Pancreas (tissue), 10 donors: Measurements from ENCODE around the gene FHOD3. TPM values are rescaled to one million over a fixed set of nuclear protein-coding genes. Genes with fewer than 3 reads are reported as not detected.

ENCODE experiments used
- ATAC-seq, 4 donors: fragments of 200-7000 bp; cut with Tn5 transposase; one replicate each; pipeline versions ENCODE4 v1.8.0 to v1.9.1; 2020; ENCODE audit warnings: mild to moderate bottlenecking in 4 of 4, moderate library complexity in 4 of 4
- DNase-seq, 6 donors: peaks; one replicate each; pipeline ENCODE4 v3.0.0-alpha.2; 2020
- FAIRE-seq: peaks from 2 replicates; lab custom pipeline; 2012; peaks lifted over from hg19 to GRCh38; lab: Jason Lieb, UNC
- H3K27ac ChIP-seq, 4 donors: fragments of 200-600 bp; sonication (generic); 1 replicate in 3 of 4; 2 replicates in 1 of 4; pipeline versions ENCODE4 v1.5.0 to v1.8.0; 2020
- H3K27me3 ChIP-seq, 4 donors: fragments of 200-600 bp; one replicate each; pipeline ENCODE4 v1.8.0; 2021
- H3K36me3 ChIP-seq, 3 donors: fragments of 200-600 bp; sonication (generic) in 1 of 3; one replicate each; pipeline versions ENCODE4 v1.5.0 to v1.8.0; 2020 to 2021
- H3K4me1 ChIP-seq, 3 donors: fragments of 200-600 bp; one replicate each; pipeline ENCODE4 v1.8.0; 2021
- H3K4me3 ChIP-seq, 4 donors: fragments of 200-600 bp; sonication (generic) in 2 of 4; one replicate each; pipeline versions ENCODE4 v1.5.0 to v1.8.0; 2020 to 2021
- H3K9me3 ChIP-seq, 4 donors: fragments of 200-600 bp; one replicate each; pipeline ENCODE4 v1.8.0; 2021
- CTCF ChIP-seq, 4 donors: fragments of 200-600 bp; sonication (generic) in 3 of 4; IDR thresholded peaks; one replicate each; pipeline versions ENCODE4 v1.5.0 to v1.8.0; 2021; ENCODE audit warnings: antibody characterized with exemption in 4 of 4
- WGBS, 2 donors: extraction: QIAGEN DNeasy Blood & Tissue Kit; methylation state at CpG; one replicate each; pipeline ENCODE4 v1.1.7; 2013; 5-methylcytosine and 5-hydroxymethylcytosine counted together
- intact Hi-C, 3 donors: fragments of 100-400 bp; cut with DNase I; formaldehyde crosslinking; loops; one replicate each; pipeline versions ENCODE4 v1.11.1 to v1.14.2; 2022
- polyA plus RNA-seq, 2 donors: library from polyadenylated mRNA; stranded (reverse); fragments of 200-250 nt; gene quantifications; one replicate each; pipeline ENCODE4 v1.2.3, GENCODE V29; 2013
- total RNA-seq, 6 donors: library from RNA; stranded (reverse); fragmentation: NEBNext Ultra II Directional in 4 of 6; extraction: Animal tissue kit (Norgen Biotek cat#: 25700) in 4 of 6; gene quantifications; one replicate each; pipeline versions ENCODE4 v1.2.1 to v1.2.4, GENCODE V29; 2021 to 2023
- donor health status: healthy with polysubstance abuse.
- donor health status: DM: no; HTN: no; CAD: no; lungs with moderate emphysema.
- donor health status: DM: no; HTN: no; CAD: no.
- donor health status: control.
- donor health status: control.
- donor health status: Bipolar disorder and iron deficiency.
- donor health status: DM: yes; HTN: yes; CAD: no.
- donor health status: DM: no; HTN: no; CAD: no.
- donor health status: DM: no; HTN: no; CAD: no.
- donor health status: DM: yes; HTN: yes; CAD: no.

FHOD3 gene
- total and polyA plus RNA-seq, 8 donors = 0.25 to 4.3 (median 1.2) TPM

GRCh38 chr18:36610258-36610657 is 312.7 kb downstream of the FHOD3 start:
- WGBS, 2 donors = 86 to 93% methylated on average over 8 of the region's 8 CpGs
- no peak overlapping the region for H3K27ac ChIP-seq
- intact Hi-C loops = no loop called here
- H3K9me3 ChIP-seq = no peaks in the 10 kb centered on the region
- H3K4me1 ChIP-seq = no peaks in the 10 kb centered on the region
- H3K4me3 ChIP-seq = no peak overlapping the region
- ATAC-seq (no peak), DNase-seq (no peak), FAIRE-seq (no peak)
- no peaks in the 10 kb centered on the region for H3K27me3 ChIP-seq
- no peak for TF ChIP-seq CTCF (IDR thresholded peaks at IDR 0.05)
- H3K36me3 ChIP-seq = no peaks in the 10 kb centered on the region

- DNase-seq (no peak), FAIRE-seq (no peak), ATAC-seq (no peak)
- Histone ChIP-seq H3K4me3 (no peak overlapping the region), H3K27ac (no peak overlapping the region), H3K36me3 (no peaks in the 10 kb centered on the region), H3K4me1 (no peaks in the 10 kb centered on the region), H3K27me3 (no peaks in the 10 kb centered on the region), H3K9me3 (no peaks in the 10 kb centered on the region)
- no peak for TF ChIP-seq CTCF (IDR thresholded peaks at IDR 0.05)
- WGBS, 2 donors = 75 to 85% methylated on average over 2 of the region's 2 CpGs
- intact Hi-C loops = no loop called here
Observed at GRCh38 chr18:36610661-36611060, 313.1 kb downstream of the FHOD3 start.

GRCh38 chr18:36613069-36613468 is 315.6 kb downstream of the FHOD3 start:
- Histone ChIP-seq H3K36me3 (no peaks in the 10 kb centered on the region), H3K9me3 (no peaks in the 10 kb centered on the region), H3K4me3 (no peak overlapping the region), H3K27ac (no peak overlapping the region), H3K4me1 (no peaks in the 10 kb centered on the region), H3K27me3 (no peaks in the 10 kb centered on the region)
- intact Hi-C loops = no loop called here
- ATAC-seq = no peak
- no peak for TF ChIP-seq CTCF (IDR thresholded peaks at IDR 0.05)
- no peak for FAIRE-seq
- WGBS, 2 donors = 93 to 94% methylated on average over 6 of the region's 6 CpGs
- no peak for DNase-seq

- ATAC-seq (no peak), FAIRE-seq (no peak), DNase-seq (no peak)
- 79 to 80% methylated on average over 3 of the region's 3 CpGs for WGBS, 2 donors
- Histone ChIP-seq H3K4me1 (no peaks in the 10 kb centered on the region), H3K9me3 (no peaks in the 10 kb centered on the region), H3K27me3 (no peaks in the 10 kb centered on the region), H3K36me3 (no peaks in the 10 kb centered on the region), H3K27ac (no peak overlapping the region), H3K4me3 (no peak overlapping the region)
- no peak for TF ChIP-seq CTCF (IDR thresholded peaks at IDR 0.05)
- intact Hi-C loops = no loop called here
Observed at GRCh38 chr18:36613810-36614209, 316.3 kb downstream of the FHOD3 start.

GRCh38 chr18:36620788-36621187 is 323.3 kb downstream of the FHOD3 start:
- no peak for TF ChIP-seq CTCF (IDR thresholded peaks at IDR 0.05)
- H3K4me3 ChIP-seq = no peak overlapping the region
- ATAC-seq (no peak), FAIRE-seq (no peak), DNase-seq (no peak)
- intact Hi-C loops = no loop called here
- no peak overlapping the region for H3K27ac ChIP-seq
- 42 to 46% methylated on average over 2 of the region's 2 CpGs for WGBS, 2 donors
- no peaks in the 10 kb centered on the region for H3K27me3 ChIP-seq
- no peaks in the 10 kb centered on the region for H3K4me1 ChIP-seq
- no peaks in the 10 kb centered on the region for H3K36me3 ChIP-seq
- H3K9me3 ChIP-seq = no peaks in the 10 kb centered on the region
